GM23338 (cell line): ENCODE measurements around the gene SLC36A1.

Experiments used
- CTCF ChIP-seq, 2 experiments: fragments of 200-600 bp in 1 of 2; sonication (generic) in 1 of 2; conservative IDR thresholded peaks; 2 replicates each; pipeline versions ENCODE4 v1.5.1 to v1.6.1; 2016 to 2017; ENCODE audit warnings: antibody characterized with exemption in 2 of 2, low read depth in 2 of 2, mild to moderate bottlenecking in 2 of 2, moderate library complexity in 1 of 2
- EZH2 ChIP-seq: fragments of 200-600 bp; sonication (generic); IDR thresholded peaks from one replicate; pipeline ENCODE4 v1.8.0; 2017; ENCODE audit warnings: antibody characterized with exemption, mild to moderate bottlenecking, low read depth; ENCODE audit not compliant: unreplicated experiment

- no peak for TF ChIP-seq EZH2
- TF ChIP-seq CTCF (conservative IDR thresholded peaks at IDR 0.05; ENCODE audit: low read depth in 2 of 2) = no peak
Measured at GRCh38 chr5:151490627-151491026, 43.2 kb downstream of the SLC36A1 start.
